ENCODE measurements around the gene PARG.
"Not testable (repeated sequence)": the region's sequence is repeated elsewhere in the genome, so short reads cannot be mapped to it uniquely, and the experiment has no call there.

DNA sequence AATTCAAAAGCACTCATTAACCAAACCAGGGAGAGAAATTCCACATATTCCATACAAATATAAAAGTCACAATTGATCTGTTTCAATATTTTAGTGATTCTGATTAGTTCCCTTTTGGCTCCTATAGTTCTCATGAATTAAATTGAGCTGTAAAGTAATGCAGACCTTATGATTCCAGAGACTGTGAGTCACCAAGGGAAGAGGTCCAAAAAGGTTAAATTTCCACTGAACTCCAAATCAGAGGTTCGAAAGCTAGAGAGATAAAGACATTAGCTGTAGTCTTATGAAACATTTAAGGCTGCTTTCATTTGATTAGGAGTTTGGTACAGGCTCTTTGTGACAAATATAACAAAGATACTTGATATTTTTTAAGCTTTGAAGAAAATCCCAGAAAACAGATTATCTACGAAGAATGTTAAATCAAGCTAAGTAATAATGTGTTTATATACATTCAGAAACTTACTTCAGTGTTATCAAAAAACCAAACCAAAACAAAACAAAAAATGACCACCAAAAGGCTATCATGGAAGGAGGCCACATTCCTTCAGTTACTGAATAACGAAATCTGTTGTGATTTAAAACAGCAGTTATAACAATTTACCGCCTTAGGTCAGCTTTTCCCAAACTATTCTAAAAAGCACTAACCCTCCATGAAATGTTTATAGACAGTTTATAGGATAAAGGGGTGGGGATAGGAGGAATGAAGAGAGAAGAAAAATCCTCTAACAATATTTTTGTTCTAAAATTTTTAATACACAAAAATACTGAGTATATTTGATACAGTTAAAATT lies 33.3 kb downstream of the PARG start:
- TF ChIP-seq, protein P1, sequence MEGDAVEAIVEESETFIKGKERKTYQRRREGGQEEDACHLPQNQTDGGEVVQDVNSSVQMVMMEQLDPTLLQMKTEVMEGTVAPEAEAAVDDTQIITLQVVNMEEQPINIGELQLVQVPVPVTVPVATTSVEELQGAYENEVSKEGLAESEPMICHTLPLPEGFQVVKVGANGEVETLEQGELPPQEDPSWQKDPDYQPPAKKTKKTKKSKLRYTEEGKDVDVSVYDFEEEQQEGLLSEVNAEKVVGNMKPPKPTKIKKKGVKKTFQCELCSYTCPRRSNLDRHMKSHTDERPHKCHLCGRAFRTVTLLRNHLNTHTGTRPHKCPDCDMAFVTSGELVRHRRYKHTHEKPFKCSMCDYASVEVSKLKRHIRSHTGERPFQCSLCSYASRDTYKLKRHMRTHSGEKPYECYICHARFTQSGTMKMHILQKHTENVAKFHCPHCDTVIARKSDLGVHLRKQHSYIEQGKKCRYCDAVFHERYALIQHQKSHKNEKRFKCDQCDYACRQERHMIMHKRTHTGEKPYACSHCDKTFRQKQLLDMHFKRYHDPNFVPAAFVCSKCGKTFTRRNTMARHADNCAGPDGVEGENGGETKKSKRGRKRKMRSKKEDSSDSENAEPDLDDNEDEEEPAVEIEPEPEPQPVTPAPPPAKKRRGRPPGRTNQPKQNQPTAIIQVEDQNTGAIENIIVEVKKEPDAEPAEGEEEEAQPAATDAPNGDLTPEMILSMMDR (IDR thresholded peaks at IDR 0.05) = not testable (repeated sequence)
- TF ChIP-seq EZH2phosphoT487 (IDR thresholded peaks at IDR 0.05) = not testable (repeated sequence)

All from neural progenitor cell (in vitro differentiated cells).